Stimulated activated naive CD4-positive, alpha-beta T cell (primary cell): ENCODE measurements around the gene ARRDC4.
A peak's percentile ranks its signal among the peaks of the same experiment; 100 is the strongest.

ENCODE experiments used
- DNase-seq, 6 experiments: peaks; one replicate each; lab custom pipeline; 2025; lab: John Stamatoyannopoulos, UW

The ARRDC4 gene

GRCh38 chr15:97960364-97961066, at the start of gene ARRDC4:
TSS of gene ARRDC4 (plus strand) at chr15:97960703. CDS start at chr15:97960862, 159 bp downstream.
- peak; percentile 98 to 100 (median 100) for DNase-seq

GRCh38 chr15:97914711-97915110, 45.8 kb upstream of the ARRDC4 start:
- DNase-seq = no peak

GRCh38 chr15:97915261-97915660, 45.2 kb upstream of the ARRDC4 start:
- no peak for DNase-seq

- DNase-seq = no peak
Measured at GRCh38 chr15:97921296-97921865, 39.1 kb upstream of the ARRDC4 start.

DNA sequence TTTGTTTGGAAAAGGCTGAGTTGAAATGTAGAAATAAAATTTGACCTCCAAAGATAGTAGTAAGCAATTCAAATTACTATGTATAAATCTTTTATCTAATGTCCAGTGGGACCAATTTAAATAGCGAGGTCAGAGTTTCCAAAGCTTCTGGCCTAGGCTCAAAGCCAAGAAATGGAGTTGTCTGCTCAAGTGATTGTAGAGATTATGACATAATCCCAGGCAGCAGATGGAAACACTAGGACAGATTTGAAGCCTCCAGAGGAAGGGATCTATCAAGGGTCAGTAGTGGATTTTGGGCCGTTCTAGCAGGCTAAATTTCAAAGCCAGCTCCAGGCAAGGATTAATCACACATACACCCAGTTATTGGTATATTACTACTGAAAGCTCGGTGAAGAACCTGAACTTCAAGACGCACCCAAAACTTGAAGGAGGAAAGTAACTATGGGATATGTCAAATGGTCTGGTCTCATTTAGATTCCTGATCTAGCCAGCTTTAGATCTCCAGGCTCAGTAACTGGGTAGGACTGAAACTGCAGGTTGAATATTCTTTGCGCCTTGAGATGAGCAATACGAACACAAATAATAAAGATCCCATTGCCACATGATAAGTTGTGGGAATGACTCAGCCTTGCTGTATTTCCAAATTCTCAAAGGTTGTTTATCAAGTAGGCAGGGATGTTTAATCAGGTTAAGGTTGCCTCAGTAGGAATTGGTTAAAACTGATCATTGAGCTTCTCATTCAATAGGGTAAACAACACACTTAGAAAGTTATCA, 30.9 kb upstream of the ARRDC4 start:
- DNase-seq = no peak

DNA sequence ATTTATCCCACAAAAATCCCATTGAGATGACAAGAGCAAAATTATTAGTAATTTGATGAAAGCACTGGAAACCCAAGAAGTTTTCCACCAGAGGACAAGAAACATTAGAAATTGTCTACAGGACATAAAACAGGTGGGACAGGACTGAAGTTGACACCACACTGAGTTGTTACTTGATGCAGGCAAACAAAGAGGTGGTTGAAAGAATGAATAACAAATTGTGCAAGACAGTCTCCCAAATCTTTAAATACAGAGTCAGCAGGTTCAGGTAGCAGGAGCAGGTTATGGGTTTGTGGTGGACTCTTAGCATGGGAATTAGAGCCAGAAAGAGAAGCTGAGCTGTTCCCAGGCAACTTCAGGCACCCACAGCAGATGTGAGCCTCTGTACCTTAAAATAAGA, 30.3 kb upstream of the ARRDC4 start:
- no peak for DNase-seq

DNA sequence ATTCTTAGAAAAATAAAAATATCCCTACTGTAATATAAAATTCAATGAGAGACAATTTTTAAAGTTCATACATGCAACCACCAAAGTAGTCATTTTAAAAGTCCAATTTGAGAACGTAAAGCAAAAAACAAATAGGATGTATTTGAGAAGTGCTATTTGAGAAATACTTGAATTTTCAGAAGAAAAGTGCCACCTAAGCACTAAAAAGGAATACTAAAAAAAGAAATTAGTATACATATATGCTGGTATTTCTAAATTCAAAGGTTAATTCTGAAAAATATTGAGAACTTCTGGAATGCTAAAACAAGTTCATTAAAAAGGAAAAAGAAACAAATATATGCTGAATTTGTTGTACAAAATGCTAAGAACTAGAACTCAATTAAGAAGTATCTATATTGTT, 29.2 kb upstream of the ARRDC4 start:
- DNase-seq = no peak

GRCh38 chr15:97933589-97933988, 26.9 kb upstream of the ARRDC4 start:
- no peak for DNase-seq

DNA sequence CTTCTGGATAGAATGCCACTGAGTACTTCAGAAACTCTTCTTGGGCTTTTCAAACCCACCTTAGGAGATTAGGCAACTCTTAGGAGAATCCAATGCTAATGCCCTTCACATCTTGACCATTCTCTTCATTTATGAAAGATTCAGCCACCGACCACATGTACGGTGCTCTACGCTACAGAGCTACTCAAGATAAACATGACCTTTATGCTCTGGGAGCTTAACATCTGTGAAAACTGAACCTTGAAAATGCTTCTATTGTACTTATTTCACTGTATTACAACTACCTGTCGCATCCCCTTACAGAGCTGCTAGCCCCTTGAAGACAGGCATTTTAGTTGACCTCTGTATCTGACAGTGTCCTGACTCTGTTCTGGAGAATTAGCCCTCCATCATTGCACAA, 19.5 kb upstream of the ARRDC4 start:
- DNase-seq = no peak

GRCh38 chr15:97941572-97941971, 18.9 kb upstream of the ARRDC4 start:
- DNase-seq = no peak

DNA sequence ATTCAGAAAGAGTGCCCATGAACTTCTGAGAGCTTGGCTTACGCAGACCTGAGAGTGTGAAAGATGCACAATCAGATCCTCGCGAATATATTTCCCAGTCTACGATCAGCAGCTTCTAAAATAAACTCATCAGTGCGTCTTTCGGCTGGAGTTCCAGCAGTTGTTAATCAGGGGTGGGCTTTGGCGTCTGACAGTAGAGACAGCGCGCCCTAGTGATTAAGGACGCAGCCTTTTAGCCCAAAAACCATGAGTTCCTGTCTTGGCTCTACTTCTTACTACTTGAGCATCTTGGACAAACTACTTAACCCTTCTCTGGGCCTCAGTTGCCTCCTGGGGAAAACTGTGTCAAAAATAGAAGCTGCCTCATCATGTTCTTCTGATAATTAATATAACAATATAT, 15.8 kb upstream of the ARRDC4 start:
- DNase-seq = no peak

GRCh38 chr15:97947465-97948260, 12.8 kb upstream of the ARRDC4 start:
- DNase-seq = no peak

DNA sequence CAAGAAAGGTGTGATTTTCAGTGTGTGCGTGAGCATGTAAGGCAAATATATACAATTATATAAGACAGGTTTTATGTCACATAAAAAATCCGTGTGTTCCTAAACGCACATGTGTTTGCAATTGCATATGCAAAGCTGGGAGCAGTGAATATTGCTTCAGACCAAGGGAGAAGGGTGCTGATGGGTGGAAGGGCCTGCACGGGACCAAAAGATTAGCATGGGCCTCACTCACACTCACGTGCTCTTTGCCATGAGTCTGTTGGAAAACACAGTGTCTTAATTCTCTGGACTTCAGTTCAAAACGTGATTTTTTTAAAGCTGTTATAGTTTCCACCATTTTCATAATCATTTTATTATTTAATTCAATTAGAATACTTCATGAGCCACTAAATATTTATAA, 7.2 kb upstream of the ARRDC4 start:
- DNase-seq = no peak

DNA sequence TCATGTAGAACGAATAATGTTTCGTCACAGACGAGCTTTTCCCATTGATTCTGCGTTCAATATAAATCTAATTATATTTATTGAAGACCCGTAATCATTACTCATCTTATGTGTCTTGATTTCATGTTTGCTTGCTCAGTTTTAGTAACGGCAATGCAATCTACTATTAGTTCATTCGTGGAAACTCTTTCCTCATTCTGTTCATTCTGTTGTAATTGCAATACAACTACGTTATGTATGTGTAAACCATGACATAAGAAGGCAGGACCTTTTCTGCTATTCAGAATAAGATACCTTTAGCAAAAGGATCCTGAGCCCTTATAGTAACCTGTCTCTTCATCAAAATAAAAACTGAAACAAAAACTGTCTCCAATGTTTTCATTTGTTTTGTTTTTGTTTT, 6.8 kb upstream of the ARRDC4 start:
- no peak for DNase-seq

DNA sequence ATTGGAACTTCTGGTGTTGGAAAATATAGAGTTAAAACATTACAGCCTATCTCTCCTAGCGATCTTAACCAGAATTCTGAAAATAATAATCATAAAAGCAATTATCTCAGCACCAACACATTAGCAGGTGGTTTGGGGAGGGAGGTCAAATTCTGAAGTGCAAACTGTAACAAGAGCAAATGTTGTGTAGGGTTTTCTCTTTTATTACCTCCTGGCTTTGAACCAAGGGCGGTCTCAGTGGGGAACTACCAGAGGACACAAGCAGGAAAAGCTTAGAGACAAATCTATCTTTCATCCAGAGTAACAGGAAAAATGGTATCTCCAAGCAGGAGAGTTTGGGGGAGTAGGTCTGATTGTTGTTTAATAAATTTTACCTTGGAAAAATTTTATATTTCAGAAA, 5.5 kb upstream of the ARRDC4 start:
- DNase-seq = no peak

- no peak for DNase-seq
Measured at GRCh38 chr15:97955529-97955928, 5.0 kb upstream of the ARRDC4 start.

GRCh38 chr15:97959724-97960363, 659 bp upstream of the ARRDC4 start:
- no peak for DNase-seq

DNA sequence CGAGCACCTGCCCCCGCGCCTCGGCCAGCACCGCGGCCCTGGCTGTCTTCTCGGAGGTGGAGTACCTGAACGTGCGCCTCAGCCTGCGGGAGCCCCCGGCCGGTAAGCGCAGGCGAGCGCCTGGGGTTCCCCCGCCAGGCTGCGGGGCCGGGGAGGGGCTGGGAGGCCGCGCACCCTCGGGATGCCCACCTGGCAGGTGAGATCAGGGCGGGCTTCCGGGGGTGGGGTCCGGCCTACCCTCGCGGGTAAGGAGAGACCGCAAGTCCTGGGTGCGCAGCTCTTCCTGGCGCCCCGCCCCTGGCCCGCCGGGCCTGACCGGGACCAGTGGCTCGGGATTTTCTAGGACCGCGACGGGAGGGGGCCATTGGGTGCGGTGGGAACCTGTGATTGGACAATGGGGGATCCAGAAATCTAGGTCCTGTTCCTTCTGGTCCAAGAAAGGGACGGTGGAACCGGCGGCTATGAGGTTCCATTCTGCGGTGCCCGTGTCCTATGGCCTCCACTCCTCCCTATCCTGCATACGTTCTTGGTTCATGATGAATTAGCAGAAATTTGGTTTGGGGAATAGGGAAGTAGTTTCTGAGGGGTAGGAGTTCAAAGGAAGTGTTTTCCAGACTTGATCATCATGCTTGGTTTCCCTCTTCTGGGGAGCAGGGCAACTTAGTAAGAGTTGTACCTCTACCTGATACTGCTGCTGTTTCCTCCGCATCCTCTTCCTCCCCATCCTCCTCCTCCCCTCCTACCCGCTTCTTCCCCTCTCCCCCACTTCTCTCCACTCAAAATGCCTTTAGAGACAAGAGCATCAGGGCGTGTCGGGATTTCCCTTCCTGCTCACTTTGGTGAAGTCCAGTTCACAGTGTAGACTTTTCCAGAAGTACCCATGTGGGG, 808 bp downstream of the ARRDC4 start:
- DNase-seq = peak in 5 of 6 experiments; percentile 13 to 53 (median 42)

- no peak for DNase-seq
Measured at GRCh38 chr15:97962263-97962662, 1.8 kb downstream of the ARRDC4 start.

GRCh38 chr15:97963779-97964178, 3.3 kb downstream of the ARRDC4 start:
- no peak for DNase-seq

- DNase-seq = no peak
Measured at GRCh38 chr15:97966246-97966645, 5.7 kb downstream of the ARRDC4 start.
